HG03575 (cell line): ENCODE measurements around the gene CLEC7A.

Experiments used
- ATAC-seq: cut with Tn5 transposase; IDR thresholded peaks from one replicate; pipeline ENCODE4 v1.9.1; 2021; ENCODE audit not compliant: unreplicated experiment, insufficient number of reproducible peaks, low FRiP score; ENCODE audit errors: extremely low read depth

The CLEC7A gene

GRCh38 chr12:10147714-10148403 is 17.9 kb upstream of the CLEC7A start:
- ATAC-seq = peak; percentile 37

DNA sequence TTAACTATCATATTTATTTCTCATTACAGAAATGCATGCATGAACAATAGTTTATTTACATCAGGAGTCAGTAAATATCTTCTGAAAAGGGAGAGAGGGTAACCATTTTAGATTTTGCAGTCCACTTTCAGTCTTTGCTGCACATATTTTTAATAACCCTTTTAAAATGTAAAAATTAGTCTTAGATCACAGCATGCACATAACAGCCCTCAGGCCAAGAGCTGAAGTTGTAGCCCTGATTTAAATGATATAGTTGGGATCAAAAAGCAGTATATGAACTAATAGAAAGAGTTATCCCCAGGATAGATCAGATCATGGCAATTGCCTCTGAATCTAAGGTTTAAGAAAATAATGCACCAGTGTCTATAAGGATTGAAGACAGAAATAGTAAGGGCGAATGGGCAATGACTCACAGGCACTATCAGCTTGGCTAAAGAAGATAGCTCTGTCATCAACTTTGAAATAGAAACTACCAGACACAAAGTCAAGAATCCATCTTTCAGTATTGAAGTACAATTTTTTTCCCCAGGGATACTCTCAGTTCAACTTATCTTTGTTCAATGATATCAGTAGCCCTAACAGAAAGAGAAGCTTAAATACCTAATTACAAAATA is 13.1 kb upstream of the CLEC7A start:
- no peak for ATAC-seq

- ATAC-seq = no peak
Observed at GRCh38 chr12:10140001-10140400, 10.0 kb upstream of the CLEC7A start.

DNA sequence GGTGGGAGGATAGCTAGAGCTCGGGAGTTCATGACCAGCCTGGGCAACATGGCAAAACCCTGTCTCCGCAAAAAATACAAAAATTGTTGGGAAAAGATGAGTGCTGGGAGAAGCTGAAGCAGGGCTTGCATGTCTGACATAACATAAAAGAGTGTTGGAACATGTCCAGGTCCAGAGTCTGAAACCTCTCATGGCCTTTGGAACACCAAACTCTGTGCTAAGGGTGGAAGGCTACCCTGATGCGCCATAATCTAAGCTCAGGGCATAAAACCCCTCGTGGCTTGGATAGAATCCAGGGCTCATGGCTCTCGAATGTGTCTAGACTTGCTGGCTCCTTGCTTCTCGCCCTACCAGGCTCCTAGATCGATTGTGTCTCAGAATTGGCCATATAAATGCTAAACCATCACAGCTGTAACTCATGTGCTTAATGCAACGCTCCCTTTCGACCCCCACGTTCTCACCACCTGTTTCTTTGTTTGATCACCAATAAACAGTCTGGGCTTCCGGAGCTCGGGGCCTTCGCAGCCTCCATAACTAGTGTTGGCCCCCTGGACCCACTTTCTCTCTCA is 6.7 kb upstream of the CLEC7A start:
- no peak for ATAC-seq

DNA sequence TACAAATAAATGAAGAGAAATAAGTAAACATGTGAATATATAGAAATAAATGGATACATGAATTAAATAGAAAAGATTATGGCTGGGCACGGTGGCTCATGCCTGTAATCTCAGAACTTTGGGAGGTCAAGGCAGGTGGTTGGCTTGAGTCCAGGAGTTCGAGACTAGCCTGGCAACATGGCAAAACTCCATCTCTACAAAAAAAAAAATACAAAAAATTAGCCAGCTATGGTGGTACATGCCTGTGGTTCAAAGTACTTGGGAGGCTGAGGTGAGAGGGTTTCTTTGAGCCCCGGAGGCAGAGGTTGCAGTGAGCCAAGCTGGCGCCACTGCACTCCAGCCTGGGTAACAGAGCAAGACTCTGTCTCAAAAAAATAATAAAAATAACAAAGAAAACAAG is 5.1 kb upstream of the CLEC7A start:
- no peak for ATAC-seq

GRCh38 chr12:10132850-10133370 is 2.9 kb upstream of the CLEC7A start:
- no peak for ATAC-seq

DNA sequence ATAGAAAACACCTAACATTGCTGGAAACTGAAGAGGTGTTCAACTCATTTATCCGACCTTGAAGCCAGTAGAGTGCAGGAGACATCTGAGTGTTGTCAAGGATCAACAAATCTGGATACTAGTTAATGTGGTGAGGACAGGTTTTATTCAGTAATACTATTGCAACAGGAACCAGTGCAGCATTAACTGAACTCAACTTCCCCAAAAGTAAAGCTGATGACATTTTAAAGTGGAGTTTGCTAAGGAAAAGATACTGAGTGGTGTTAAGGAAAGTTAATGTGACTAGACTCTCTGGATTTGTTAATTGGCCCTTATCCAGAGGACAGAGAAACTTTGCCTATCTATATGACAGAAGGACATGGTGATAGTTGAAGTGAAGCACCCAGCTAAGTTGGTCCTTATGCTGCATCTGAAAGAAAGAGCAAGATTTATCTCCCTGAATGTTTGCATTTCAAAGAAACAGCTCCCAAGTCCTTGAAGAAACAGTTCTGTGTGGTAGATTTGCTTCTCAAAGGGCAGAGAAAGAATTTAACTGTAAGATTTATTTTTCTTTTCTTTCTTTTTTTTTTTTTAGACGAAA is 1.2 kb upstream of the CLEC7A start:
- ATAC-seq = no peak

DNA sequence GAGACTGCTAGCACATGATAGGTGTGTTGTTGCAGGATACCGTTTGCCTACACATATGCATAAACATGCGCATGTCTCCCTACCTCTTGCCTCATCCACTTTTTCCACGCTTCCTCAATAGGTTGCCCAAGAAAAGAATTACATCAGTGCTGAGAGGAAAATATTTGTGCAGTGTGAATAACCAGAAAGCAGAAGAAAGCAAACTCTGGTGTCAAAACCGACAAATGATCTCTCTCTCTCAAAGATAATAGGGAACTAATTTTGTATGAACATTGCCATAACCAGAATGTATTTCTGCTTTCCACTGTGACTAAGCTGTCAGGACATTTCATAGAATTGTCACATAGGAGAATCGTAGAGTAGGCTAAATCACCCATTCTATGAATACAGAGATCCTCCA is 1.3 kb downstream of the CLEC7A start:
- no peak for ATAC-seq

- ATAC-seq = no peak
Observed at GRCh38 chr12:10126413-10126812, 3.6 kb downstream of the CLEC7A start.

- ATAC-seq = no peak
Observed at GRCh38 chr12:10122689-10123088, 7.3 kb downstream of the CLEC7A start.

GRCh38 chr12:10121278-10121677 is 8.7 kb downstream of the CLEC7A start:
- ATAC-seq = no peak

DNA sequence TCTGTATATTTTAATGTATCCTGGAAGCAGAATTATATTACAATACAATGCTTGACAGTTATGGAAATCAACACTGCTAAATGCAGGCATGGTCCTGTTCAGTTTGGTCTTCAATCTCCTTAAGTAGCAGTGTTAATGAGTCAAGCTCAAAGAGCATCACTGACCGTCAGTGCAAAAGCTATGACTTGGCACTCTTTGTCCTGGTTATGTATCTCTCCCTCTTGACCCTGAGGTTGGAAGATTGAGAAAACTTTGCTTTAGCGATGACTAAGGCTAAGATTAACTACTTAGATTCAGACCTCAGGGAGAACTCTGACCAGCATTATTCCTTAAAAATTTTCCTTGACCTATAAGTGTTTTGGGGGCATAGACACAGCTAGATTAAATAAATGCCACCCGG is 10.9 kb downstream of the CLEC7A start:
- no peak for ATAC-seq

DNA sequence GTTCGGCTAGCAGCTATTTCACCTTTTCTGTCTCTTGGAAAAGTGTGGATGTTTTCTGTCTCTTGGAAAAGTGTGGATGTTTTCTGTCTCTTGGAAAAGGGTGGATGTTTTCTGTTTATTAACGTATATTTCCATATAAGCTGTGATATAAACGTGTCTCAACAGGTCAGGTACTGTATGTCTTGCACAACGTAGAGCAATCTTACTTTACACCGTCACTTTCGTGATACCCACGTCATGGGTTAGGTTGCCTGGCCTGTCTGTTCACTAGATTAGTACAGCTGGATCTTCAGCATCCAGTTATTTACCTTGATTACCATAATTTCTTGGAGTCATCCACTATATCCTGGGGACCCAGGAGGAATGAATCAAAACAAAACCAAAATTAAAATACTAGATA is 14.1 kb downstream of the CLEC7A start:
- no peak for ATAC-seq

DNA sequence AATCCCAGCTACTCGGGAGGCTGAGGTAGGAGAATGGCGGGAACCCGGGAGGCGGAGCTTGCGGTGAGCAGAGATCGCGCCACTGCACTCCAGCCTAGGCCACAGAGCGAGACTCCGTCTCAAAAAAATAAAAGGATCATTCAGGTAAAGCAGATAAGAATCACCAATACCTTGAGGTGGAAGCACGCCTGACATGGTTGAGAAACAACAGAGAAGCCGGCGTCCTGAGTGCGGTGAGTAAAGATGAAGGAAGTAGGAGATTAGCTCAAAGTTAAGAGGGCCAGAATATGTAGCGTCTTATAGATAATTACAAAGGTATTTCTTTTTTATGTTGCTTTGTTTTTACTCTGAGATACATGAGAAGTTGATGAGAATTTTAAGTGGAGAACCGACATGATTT is 14.7 kb downstream of the CLEC7A start:
- no peak for ATAC-seq

DNA sequence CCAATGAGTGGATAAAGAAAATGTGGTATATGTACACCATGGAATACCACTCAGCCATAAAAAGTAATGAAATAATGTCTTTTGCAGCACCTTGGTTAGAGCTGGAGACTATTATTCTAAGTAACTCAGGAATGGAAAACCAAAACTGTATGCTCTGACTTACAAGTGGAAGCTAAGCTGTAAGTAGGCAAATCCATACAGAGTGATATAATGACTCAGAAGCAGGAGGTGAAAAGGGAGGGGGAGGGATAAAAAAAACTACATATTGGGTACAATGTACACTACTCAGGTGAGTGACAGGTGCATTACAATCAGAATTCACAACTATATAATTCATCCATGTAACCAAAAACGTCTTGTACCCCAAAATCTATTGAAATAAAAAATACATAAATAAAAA is 16.1 kb downstream of the CLEC7A start:
- no peak for ATAC-seq

- ATAC-seq = no peak
Observed at GRCh38 chr12:10113075-10113474, 16.9 kb downstream of the CLEC7A start.

GRCh38 chr12:10111451-10111850 is 18.5 kb downstream of the CLEC7A start:
- ATAC-seq = no peak

DNA sequence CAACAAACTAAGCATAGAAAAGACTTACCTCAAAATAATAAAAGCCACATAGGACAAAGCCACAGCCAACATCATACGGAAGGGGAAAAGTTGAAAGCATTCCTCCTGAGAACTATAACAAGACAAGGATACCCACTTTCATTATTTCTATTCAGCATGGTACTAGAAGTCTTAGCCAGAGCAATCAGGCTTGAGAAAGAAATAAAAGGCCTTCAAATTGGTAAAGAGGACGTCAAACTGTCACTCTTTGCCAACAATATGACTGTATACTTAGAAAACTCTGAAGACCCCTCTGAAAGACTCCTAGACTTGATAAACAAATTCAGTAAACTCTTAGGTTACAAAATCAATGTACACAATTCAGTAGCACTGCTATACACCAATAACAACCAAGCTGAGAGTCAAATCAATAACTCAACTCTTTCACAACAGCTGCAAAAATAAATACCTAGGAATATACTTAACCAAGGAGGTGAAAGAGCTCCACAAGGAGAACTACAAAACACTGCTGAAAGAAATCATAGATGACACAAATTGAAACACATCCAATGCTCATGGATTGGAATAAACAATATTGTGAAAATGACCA is 19.6 kb downstream of the CLEC7A start:
- no peak for ATAC-seq

DNA sequence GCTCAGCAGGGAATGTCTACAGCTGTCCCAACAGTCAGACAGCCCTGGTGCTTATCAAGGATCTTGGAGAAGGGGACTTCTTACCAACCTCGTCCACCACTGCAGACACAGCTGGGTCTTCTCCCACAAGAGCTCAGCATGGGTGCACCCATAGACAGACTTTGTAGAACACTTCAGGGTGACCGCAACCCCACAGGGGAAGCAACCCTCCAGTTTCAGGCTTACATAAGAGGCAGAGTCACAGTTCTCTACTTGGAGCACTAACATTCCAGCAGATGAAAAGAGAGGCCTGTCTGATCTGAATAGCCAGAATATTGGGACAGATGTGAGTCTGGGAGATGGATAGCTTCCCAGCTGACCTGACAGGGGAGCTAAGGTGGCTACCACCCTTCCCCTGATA is 27.7 kb downstream of the CLEC7A start:
- ATAC-seq = no peak
